Measurements from ENCODE around the gene FREM1. TPM values are rescaled to one million over a fixed set of nuclear protein-coding genes. Genes with fewer than 3 reads are reported as not detected.

Gene FREM1
- total RNA-seq, 1 donor from 2014 or later = 57.5 TPM

DNA sequence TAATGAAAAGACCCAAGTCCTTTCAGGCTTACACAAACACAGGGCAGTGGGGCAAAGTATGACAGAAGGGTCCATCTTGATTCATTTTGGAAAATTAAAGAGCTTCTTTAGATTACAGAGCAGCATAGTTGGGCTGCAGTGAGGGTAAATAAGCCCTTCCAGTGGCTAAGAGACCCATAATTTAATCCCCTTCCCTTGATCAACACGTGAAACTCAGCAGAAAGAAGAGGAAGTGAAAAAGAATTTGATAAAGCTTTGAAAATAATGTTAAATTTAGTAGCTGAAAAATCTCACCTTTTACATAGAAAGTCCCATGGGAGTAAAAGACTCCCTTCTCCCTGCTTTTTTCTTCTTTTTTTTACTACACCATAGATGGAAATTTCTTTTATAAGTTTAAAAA lies 87.6 kb downstream of the FREM1 start:
- peaks cover 43% of the 10 kb centered on the region for H3K36me3 Mint-ChIP-seq (ENCODE audit: low read depth)
- no peak overlapping the region for H3K4me3 Mint-ChIP-seq
- no peak overlapping the region for H3K27ac Mint-ChIP-seq (ENCODE audit: unreplicated experiment)
- TF ChIP-seq, protein P1, sequence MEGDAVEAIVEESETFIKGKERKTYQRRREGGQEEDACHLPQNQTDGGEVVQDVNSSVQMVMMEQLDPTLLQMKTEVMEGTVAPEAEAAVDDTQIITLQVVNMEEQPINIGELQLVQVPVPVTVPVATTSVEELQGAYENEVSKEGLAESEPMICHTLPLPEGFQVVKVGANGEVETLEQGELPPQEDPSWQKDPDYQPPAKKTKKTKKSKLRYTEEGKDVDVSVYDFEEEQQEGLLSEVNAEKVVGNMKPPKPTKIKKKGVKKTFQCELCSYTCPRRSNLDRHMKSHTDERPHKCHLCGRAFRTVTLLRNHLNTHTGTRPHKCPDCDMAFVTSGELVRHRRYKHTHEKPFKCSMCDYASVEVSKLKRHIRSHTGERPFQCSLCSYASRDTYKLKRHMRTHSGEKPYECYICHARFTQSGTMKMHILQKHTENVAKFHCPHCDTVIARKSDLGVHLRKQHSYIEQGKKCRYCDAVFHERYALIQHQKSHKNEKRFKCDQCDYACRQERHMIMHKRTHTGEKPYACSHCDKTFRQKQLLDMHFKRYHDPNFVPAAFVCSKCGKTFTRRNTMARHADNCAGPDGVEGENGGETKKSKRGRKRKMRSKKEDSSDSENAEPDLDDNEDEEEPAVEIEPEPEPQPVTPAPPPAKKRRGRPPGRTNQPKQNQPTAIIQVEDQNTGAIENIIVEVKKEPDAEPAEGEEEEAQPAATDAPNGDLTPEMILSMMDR (conservative IDR thresholded peaks at IDR 0.05) = no peak
- no peak for DNase-seq (ENCODE audit: low read depth, low spot score)
- no peaks in the 10 kb centered on the region for H3K4me1 Mint-ChIP-seq
- H3K27me3 Mint-ChIP-seq (ENCODE audit: low read depth) = no peaks in the 10 kb centered on the region
- H3K9me3 Mint-ChIP-seq = no peaks in the 10 kb centered on the region

DNA sequence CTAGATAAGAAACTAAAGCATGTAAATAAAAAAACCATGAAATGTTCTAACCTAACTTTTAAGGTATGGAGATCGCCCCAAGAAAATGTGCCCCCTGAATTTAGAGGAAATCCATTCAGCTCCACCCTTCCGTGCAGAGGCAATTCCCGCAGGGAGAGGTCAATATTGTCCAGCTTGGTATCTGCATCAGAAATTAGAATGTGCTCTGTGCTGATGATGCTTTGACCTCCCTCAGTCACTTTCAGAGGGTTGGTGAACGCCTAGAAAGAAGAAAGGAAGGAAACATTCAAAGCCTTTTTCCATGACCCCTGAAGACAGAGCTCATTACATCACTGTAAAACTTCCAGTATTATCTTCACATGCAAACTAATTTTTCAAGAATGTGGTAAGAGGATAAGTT lies 91.0 kb downstream of the FREM1 start:
- H3K4me3 Mint-ChIP-seq = no peak overlapping the region

DNA sequence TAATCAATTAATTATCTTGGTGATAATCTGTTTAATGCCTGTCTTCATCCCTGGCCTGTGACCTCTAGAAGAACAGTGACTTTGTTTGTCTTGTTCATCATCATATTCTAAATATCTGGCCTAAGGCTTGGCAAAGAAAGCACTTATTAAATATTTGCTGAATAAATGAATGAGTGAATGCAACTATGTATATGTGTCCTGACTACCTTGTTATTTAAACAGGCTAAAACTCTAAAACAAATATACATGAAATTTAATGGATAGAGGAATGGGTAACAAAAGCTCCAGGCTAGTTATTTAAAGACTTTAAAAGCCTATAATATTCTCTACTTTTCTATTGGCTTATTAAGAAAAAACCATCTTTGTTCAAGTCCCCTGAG lies 96.0 kb downstream of the FREM1 start:
- TF ChIP-seq, protein P1 (conservative IDR thresholded peaks at IDR 0.05) = no peak
- H3K27me3 Mint-ChIP-seq (ENCODE audit: low read depth) = no peaks in the 10 kb centered on the region
- no peak for DNase-seq (ENCODE audit: low read depth, low spot score)
- no peak overlapping the region for H3K4me3 Mint-ChIP-seq
- peaks cover 36% of the 10 kb centered on the region for H3K36me3 Mint-ChIP-seq (ENCODE audit: low read depth)
- no peaks in the 10 kb centered on the region for H3K9me3 Mint-ChIP-seq
- H3K4me1 Mint-ChIP-seq = peaks cover 7% of the 10 kb centered on the region
- no peak overlapping the region for H3K27ac Mint-ChIP-seq (ENCODE audit: unreplicated experiment)

More for the DNA sequence above, 91.0 kb downstream of the FREM1 start:
- H3K9me3 Mint-ChIP-seq = no peaks in the 10 kb centered on the region
- DNase-seq (ENCODE audit: low read depth, low spot score) = no peak
- TF ChIP-seq, protein P1 (conservative IDR thresholded peaks at IDR 0.05) = no peak
- H3K27ac Mint-ChIP-seq (ENCODE audit: unreplicated experiment) = no peak overlapping the region
- no peaks in the 10 kb centered on the region for H3K27me3 Mint-ChIP-seq (ENCODE audit: low read depth)
- peaks cover 37% of the 10 kb centered on the region for H3K36me3 Mint-ChIP-seq (ENCODE audit: low read depth)
- H3K4me1 Mint-ChIP-seq = peaks cover 7% of the 10 kb centered on the region

DNA sequence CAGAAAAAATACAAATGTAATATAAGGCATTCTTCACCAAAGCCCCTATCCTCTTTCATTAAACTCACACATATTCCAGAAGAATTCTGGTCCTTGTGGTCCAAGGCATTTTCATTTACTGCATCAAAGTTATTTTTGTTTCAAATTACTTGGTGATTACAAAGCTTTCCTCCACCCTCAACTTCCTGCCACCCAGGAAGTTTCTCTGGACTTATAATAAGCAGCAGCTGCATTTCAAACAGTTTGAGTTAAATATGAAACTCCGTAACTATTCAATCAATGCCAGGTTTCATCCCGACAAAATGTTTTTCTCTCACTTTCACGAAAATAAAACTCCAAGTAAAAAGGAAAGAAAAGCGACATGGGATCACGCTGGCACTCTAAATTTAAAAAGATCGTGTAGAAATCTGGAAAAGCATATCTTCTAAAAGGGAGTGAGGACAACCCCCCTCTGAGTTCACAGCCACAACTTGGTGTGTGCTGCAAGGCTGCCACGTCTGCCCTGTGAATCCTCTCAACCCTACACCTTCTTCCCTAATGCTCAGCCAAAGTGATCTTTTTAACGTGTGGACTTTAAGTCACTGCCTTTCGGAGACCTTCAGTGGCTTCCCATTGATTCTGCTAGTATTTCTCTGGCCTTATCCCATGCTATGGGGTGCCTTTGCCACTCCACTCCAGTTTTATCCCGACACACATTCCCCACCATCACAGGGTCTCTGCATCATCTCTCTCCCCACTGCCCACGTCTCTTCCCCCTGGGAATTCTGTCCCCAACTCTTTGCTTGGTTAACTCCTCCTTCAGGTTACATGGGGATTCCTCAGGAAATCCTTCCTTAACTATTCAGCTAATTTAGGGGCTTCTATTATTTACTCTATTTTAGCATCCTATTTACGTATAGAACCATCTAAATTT lies 96.6 kb downstream of the FREM1 start:
- no peaks in the 10 kb centered on the region for H3K9me3 Mint-ChIP-seq
- peak overlapping the region; percentile 88 for H3K27ac Mint-ChIP-seq (ENCODE audit: unreplicated experiment)

DNA sequence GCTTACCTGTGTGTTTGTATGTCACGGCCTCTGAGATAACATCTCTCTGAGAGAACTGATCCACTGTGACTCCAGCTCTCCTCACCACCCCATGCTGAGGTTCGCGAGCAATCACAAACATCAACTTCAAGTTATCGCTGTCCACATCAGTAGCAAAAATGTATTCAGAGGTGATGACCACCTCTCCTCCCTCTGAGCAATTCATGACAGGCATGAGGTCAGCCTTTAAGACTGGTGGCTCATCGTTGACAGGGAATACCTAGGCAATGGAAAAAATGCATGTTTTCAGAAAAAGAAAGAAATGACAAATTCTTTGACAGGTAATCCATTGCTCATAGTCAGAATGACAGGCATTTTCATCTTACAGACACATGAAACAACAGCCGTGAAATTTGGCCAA lies 97.4 kb downstream of the FREM1 start:
- H3K27me3 Mint-ChIP-seq (ENCODE audit: low read depth) = no peaks in the 10 kb centered on the region
- H3K4me3 Mint-ChIP-seq = no peak overlapping the region
- peaks cover 35% of the 10 kb centered on the region for H3K36me3 Mint-ChIP-seq (ENCODE audit: low read depth)
- no peak overlapping the region for H3K27ac Mint-ChIP-seq (ENCODE audit: unreplicated experiment)
- DNase-seq (ENCODE audit: low read depth, low spot score) = no peak
- H3K4me1 Mint-ChIP-seq = peaks cover 7% of the 10 kb centered on the region
- TF ChIP-seq, protein P1 (conservative IDR thresholded peaks at IDR 0.05) = no peak
- no peaks in the 10 kb centered on the region for H3K9me3 Mint-ChIP-seq

More for the DNA sequence above, 96.6 kb downstream of the FREM1 start:
- H3K36me3 Mint-ChIP-seq (ENCODE audit: low read depth) = peaks cover 37% of the 10 kb centered on the region
- H3K4me3 Mint-ChIP-seq = no peak overlapping the region
- no peak for DNase-seq (ENCODE audit: low read depth, low spot score)
- peaks cover 7% of the 10 kb centered on the region for H3K4me1 Mint-ChIP-seq
- TF ChIP-seq, protein P1 (conservative IDR thresholded peaks at IDR 0.05) = no peak
- no peaks in the 10 kb centered on the region for H3K27me3 Mint-ChIP-seq (ENCODE audit: low read depth)

Data from neural crest cell (in vitro differentiated cells).